A549 (cell line): ENCODE results near the gene RBM47. TPM values are rescaled to one million over a fixed set of nuclear protein-coding genes. Genes with fewer than 3 reads are reported as not detected.
A peak's percentile ranks its signal among the peaks of the same experiment; 100 is the strongest.

Experiments
- ATAC-seq, 2 experiments: fragments of 200-7000 bp in 1 of 2; fragments of >200 bp in 1 of 2; cut with Nextera tagmentation in 1 of 2; cut with Tn5 transposase in 1 of 2; 3 replicates each; pipeline versions ENCODE4 v1.8.0 to v1.9.1; 2018 to 2020; ENCODE audit warnings: mild to moderate bottlenecking in 1 of 2, moderate library complexity in 1 of 2
- CTCF ChIA-PET: fragments of 300-600 bp; sonication (Branson Sonifier 250); formaldehyde crosslinking; extraction: SDS; loops from one replicate; lab custom pipeline; 2021; ENCODE audit warnings: antibody characterized with exemption, inconsistent platforms; lab: Yijun Ruan, JAX
- POLR2A ChIA-PET: fragments of 350-600 bp; formaldehyde crosslinking; extraction: SDS; loops from one replicate; lab custom pipeline; 2021; ENCODE audit warnings: antibody characterized with exemption, inconsistent platforms; lab: Yijun Ruan, JAX
- DNase-seq, 2 experiments: peaks; one replicate each; pipeline versions ENCODE4 v3.0.0 to v3.0.0-alpha.2; 2011 to 2016; ENCODE audit warnings: low read depth in 1 of 2, low spot score in 1 of 2
- FAIRE-seq: peaks from 2 replicates; lab custom pipeline; 2011; peaks lifted over from hg19 to GRCh38; lab: Jason Lieb, UNC
- H3K27ac ChIP-seq, 2 experiments: fragments of >200 bp; sonication (Bioruptor Twin); formaldehyde crosslinking; 3 replicates each; pipeline ENCODE4 v1.5.1; 2016 to 2017
- H3K4me1 ChIP-seq: fragments of >200 bp; sonication (Bioruptor Twin); formaldehyde crosslinking; 3 replicates; pipeline ENCODE4 v1.6.1; 2016
- H3K4me2 ChIP-seq: fragments of >200 bp; sonication (Bioruptor Twin); formaldehyde crosslinking; 3 replicates; pipeline ENCODE4 v1.6.1; 2016
- H3K4me3 ChIP-seq: fragments of >200 bp; sonication (Bioruptor Twin); formaldehyde crosslinking; 3 replicates; pipeline ENCODE4 v1.5.1; 2016
- H3K9me3 ChIP-seq: fragments of >200 bp; sonication (Bioruptor Twin); formaldehyde crosslinking; 3 replicates; pipeline ENCODE4 v1.6.1; 2016
- BCL3 ChIP-seq: fragments of >200 bp; sonication (Bioruptor Twin); formaldehyde crosslinking; IDR thresholded peaks from 3 replicates; pipeline ENCODE4 v1.6.1; 2016
- CEBPB ChIP-seq, 2 experiments: fragments of >200 bp in 1 of 2; sonication (Bioruptor Twin) in 1 of 2; formaldehyde crosslinking in 1 of 2; IDR thresholded peaks; 2 replicates each; pipeline ENCODE4 v1.6.1; 2012 to 2016
- EP300 ChIP-seq, 2 experiments: fragments of >200 bp; sonication (Bioruptor Twin); formaldehyde crosslinking; IDR thresholded peaks; 2 replicates in 1 of 2; 3 replicates in 1 of 2; pipeline ENCODE4 v1.6.1; 2016 to 2017
- FOSL2 ChIP-seq, 2 experiments: fragments of 450-650 bp in 1 of 2; fragments of >200 bp in 1 of 2; sonication (Bioruptor Twin) in 1 of 2; formaldehyde crosslinking; IDR thresholded peaks; 2 replicates each; pipeline versions ENCODE4 v1.5.0 to v1.6.1; 2016 to 2020; ENCODE audit warnings: mild to moderate bottlenecking in 1 of 2, moderate library complexity in 1 of 2
- FOXS1 ChIP-seq: fragments of 250-450 bp; sonication (Bioruptor Pico); IDR thresholded peaks from 2 replicates; pipeline ENCODE4 v1.5.0; 2020; ENCODE audit warnings: mild to moderate bottlenecking, moderate library complexity
- HDAC2 ChIP-seq: fragments of 200-600 bp; sonication (generic); IDR thresholded peaks from 2 replicates; pipeline ENCODE4 v1.6.1; 2016
- HOXA7 ChIP-seq: fragments of 250-450 bp; sonication (Bioruptor Pico); IDR thresholded peaks from 2 replicates; pipeline ENCODE4 v1.5.0; 2020; ENCODE audit warnings: mild to moderate bottlenecking, moderate library complexity
- JUN ChIP-seq, 2 experiments: fragments of >200 bp; sonication (Bioruptor Twin); formaldehyde crosslinking; IDR thresholded peaks; 2 replicates in 1 of 2; 3 replicates in 1 of 2; pipeline ENCODE4 v1.6.1; 2016 to 2017
- JUNB ChIP-seq: fragments of >200 bp; sonication (Bioruptor Twin); formaldehyde crosslinking; IDR thresholded peaks from 2 replicates; pipeline ENCODE4 v1.6.1; 2016
- MAFK ChIP-seq: fragments of 450-650 bp; IDR thresholded peaks from 2 replicates; pipeline ENCODE4 v1.6.1; 2014; ENCODE audit not compliant: partially characterized antibody
- NPAS2 ChIP-seq: fragments of 250-450 bp; sonication (Bioruptor Pico); IDR thresholded peaks from 2 replicates; pipeline ENCODE4 v1.8.0; 2022; ENCODE audit warnings: mild to moderate bottlenecking, moderate library complexity, borderline replicate concordance
- POLR2A ChIP-seq: IDR thresholded peaks from 2 replicates; pipeline ENCODE4 v1.6.1; 2012; ENCODE audit warnings: mild to moderate bottlenecking, low read length
- RAD21 ChIP-seq, 2 experiments: fragments of >200 bp in 1 of 2; sonication (Bioruptor Twin) in 1 of 2; formaldehyde crosslinking in 1 of 2; IDR thresholded peaks in 1 of 2; conservative IDR thresholded peaks in 1 of 2; 2 replicates in 1 of 2; 3 replicates in 1 of 2; pipeline ENCODE4 v1.6.1; 2012 to 2018; ENCODE audit warnings: inconsistent platforms in 1 of 2
- RFX5 ChIP-seq: fragments of 450-650 bp; IDR thresholded peaks from 2 replicates; pipeline ENCODE4 v1.7.1; 2014; ENCODE audit warnings: antibody characterized with exemption, mild to moderate bottlenecking, moderate library complexity
- RNF2 ChIP-seq: fragments of 200-600 bp; sonication (generic); IDR thresholded peaks from 2 replicates; pipeline ENCODE4 v1.6.1; 2016; ENCODE audit warnings: low read depth, mild to moderate bottlenecking, antibody characterized with exemption, moderate library complexity, borderline replicate concordance
- TFCP2L1 ChIP-seq: fragments of 250-450 bp; sonication (Bioruptor Pico); IDR thresholded peaks from 2 replicates; pipeline ENCODE4 v1.5.0; 2021; ENCODE audit warnings: mild to moderate bottlenecking
- TP53 ChIP-seq: fragments of 250-450 bp; sonication (Bioruptor Pico); IDR thresholded peaks from 2 replicates; pipeline ENCODE4 v1.5.0; 2021; ENCODE audit warnings: mild to moderate bottlenecking, moderate library complexity
- ZFP36 ChIP-seq: fragments of 450-650 bp; IDR thresholded peaks from 2 replicates; pipeline ENCODE4 v1.6.1; 2014; ENCODE audit warnings: borderline replicate concordance; ENCODE audit not compliant: partially characterized antibody
- ZSCAN20 ChIP-seq: fragments of 250-450 bp; sonication (Bioruptor Pico); IDR thresholded peaks from 2 replicates; pipeline ENCODE4 v1.8.0; 2022; ENCODE audit warnings: mild to moderate bottlenecking, moderate library complexity
- WGBS: methylation state at CpG from one replicate; pipeline ENCODE4 v1.1.6; 2017; ENCODE audit errors: missing lambda C conversion rate; 5-methylcytosine and 5-hydroxymethylcytosine counted together
- polyA plus RNA-seq, 4 experiments: library from polyadenylated mRNA; depleted of rRNA in 3 of 4; stranded (reverse); fragments of >200 nt; fragmentation: RNase III in 1 of 4; extraction: RNeasy Plus Mini Kit Qiagen cat#74134 plus additional on column Dnase treatment in 1 of 4; gene quantifications; 2 replicates in 3 of 4; 3 replicates in 1 of 4; pipeline ENCODE4 v1.2.3, GENCODE V29; 2011 to 2017
- TF ChIP-seq, protein P1 (sequence below): IDR thresholded peaks from 2 replicates; pipeline ENCODE4 v1.6.1; 2012
- TF ChIP-seq, protein P2 (sequence below): IDR thresholded peaks from 2 replicates; pipeline ENCODE4 v1.6.1; 2012; ENCODE audit warnings: low read depth, borderline replicate concordance
- TF ChIP-seq, protein P3 (sequence below): IDR thresholded peaks from 2 replicates; pipeline ENCODE4 v1.6.1; 2012
- TF ChIP-seq, protein P4 (sequence below): fragments of 250-450 bp; sonication (Bioruptor Pico); IDR thresholded peaks from 2 replicates; pipeline ENCODE4 v1.5.0; 2020; ENCODE audit warnings: low read depth, mild to moderate bottlenecking, moderate library complexity

Gene RBM47
- polyA plus RNA-seq, 2 of the 4 experiments (the other 2 are of a cell fraction): 38.1 to 43.3 TPM

DNA sequence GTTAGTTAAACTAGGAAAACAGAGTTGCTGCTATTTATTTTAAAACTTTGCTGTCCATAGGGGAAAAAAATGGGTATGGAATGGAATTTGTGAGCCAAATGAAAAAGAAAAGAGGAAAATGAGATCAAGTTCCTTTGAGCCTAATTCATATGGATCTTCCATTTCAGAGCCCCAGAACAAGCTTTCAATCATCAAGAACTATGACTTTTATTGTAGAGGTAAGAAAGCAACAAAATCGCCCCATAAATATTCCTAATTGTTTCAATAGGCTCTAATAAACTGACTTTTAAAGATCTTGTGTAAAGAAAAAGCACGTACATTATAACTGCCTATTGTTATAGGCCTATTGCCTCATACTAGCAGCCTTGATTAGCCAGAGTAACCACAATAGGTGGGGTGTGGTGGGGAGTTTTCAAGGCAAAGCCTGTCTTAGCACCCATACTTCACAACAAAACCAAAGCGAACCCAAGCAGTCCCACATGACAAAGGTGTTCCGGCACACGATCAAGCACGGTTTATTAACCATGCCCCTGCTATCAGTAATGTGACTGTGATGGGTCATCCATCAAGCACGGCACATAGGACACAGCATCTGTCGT, 44.4 kb downstream of the RBM47 start:
- Histone ChIP-seq H3K9me3 (no peaks in the 10 kb centered on the region), H3K4me1 (peaks cover 68% of the 10 kb centered on the region), H3K27ac (peak overlapping the region; percentile 70 to 72; a peak in 5 of 6 replicates), H3K4me3 (no peak overlapping the region)
- ChIA-PET CTCF (no interaction called here), POLR2A (no interaction called here)
- 89% methylated on average over 8 of the region's 8 CpGs for WGBS
- FAIRE-seq: no peak
- DNase-seq: no peak
- TF ChIP-seq FOXS1: no peak
- no peak for TF ChIP-seq RNF2
- no peak for TF ChIP-seq TP53 (CRISPR knock-in tag)
- TF ChIP-seq ZFP36: no peak
- TF ChIP-seq, protein P1, sequence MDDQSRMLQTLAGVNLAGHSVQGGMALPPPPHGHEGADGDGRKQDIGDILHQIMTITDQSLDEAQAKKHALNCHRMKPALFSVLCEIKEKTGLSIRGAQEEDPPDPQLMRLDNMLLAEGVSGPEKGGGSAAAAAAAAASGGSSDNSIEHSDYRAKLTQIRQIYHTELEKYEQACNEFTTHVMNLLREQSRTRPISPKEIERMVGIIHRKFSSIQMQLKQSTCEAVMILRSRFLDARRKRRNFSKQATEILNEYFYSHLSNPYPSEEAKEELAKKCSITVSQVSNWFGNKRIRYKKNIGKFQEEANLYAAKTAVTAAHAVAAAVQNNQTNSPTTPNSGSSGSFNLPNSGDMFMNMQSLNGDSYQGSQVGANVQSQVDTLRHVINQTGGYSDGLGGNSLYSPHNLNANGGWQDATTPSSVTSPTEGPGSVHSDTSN: no peak
- TF ChIP-seq, all 56 proteins: peak for 0
- ATAC-seq: no peak
- H3K4me2 ChIP-seq: peak overlapping the region; percentile 71; the same call in 1 of the 3 replicates

DNA sequence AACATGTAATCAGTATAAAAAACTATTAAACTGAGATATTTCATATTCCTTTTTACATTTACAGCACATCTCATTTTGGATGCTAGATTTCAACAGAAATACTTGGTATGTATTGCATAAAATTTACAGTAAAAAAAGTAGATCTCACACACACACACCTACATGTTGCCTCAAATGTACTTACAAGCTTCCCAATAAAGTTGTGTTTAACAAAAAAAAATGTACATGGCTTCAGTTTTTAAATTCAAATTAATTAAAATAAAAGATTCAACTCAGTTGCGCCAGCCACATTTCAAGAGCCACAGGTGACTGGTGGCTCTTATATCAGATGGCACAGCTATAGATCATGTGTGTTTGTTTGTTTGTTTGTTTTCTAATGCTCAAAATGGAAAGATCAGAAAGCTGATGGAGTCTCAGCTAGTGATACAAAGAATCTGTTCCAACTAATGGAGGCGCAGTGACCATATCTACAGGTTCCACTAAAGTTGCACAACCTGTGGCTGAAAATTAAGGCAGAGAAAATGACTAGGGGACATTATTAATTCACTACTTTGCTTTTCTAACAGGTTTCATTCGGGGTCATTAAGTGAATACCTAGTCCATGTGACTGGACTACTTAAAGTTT, 45.0 kb downstream of the RBM47 start:
- peaks cover 75% of the 10 kb centered on the region for H3K4me1 ChIP-seq
- peak overlapping the region; percentile 64 for H3K4me2 ChIP-seq
- WGBS: 89% methylated on average over 3 of the region's 3 CpGs
- TF ChIP-seq ZSCAN20 (CRISPR knock-in tag): no peak
- TF ChIP-seq EP300 (IDR thresholded peaks at IDR 0.05): no peak
- TF ChIP-seq FOSL2 (IDR thresholded peaks at IDR 0.05): no peak
- no peak for TF ChIP-seq FOSL2 (CRISPR knock-in tag; IDR thresholded peaks at IDR 0.05)
- TF ChIP-seq, protein P2, sequence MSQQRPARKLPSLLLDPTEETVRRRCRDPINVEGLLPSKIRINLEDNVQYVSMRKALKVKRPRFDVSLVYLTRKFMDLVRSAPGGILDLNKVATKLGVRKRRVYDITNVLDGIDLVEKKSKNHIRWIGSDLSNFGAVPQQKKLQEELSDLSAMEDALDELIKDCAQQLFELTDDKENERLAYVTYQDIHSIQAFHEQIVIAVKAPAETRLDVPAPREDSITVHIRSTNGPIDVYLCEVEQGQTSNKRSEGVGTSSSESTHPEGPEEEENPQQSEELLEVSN: no peak
- no peak for TF ChIP-seq JUNB
- TF ChIP-seq BCL3: no peak
- no peak for TF ChIP-seq JUN (IDR thresholded peaks at IDR 0.05)
- TF ChIP-seq NPAS2 (CRISPR knock-in tag): no peak
- TF ChIP-seq MAFK: no peak
- no peak for TF ChIP-seq RFX5
- no peak for TF ChIP-seq POLR2A
- TF ChIP-seq, protein P3, sequence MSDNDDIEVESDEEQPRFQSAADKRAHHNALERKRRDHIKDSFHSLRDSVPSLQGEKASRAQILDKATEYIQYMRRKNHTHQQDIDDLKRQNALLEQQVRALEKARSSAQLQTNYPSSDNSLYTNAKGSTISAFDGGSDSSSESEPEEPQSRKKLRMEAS: no peak
- no peak for TF ChIP-seq HDAC2
- TF ChIP-seq RAD21 (conservative IDR thresholded peaks at IDR 0.05 in 1 of 2, IDR thresholded peaks at IDR 0.05 in 1 of 2): no peak
- no peak for TF ChIP-seq TFCP2L1 (CRISPR knock-in tag)
- TF ChIP-seq, protein P4, sequence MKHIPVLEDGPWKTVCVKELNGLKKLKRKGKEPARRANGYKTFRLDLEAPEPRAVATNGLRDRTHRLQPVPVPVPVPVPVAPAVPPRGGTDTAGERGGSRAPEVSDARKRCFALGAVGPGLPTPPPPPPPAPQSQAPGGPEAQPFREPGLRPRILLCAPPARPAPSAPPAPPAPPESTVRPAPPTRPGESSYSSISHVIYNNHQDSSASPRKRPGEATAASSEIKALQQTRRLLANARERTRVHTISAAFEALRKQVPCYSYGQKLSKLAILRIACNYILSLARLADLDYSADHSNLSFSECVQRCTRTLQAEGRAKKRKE (CRISPR knock-in tag): no peak
- no peak for TF ChIP-seq CEBPB (IDR thresholded peaks at IDR 0.05)
- TF ChIP-seq HOXA7 (CRISPR knock-in tag): no peak
- POLR2A ChIA-PET: interaction anchor here (1.1 kb wide), 1 partner anchor 10 kb away, joined by 3 read pairs; no protein-coding TSS in a partner anchor
- H3K9me3 ChIP-seq: no peaks in the 10 kb centered on the region
- DNase-seq (no peak), ATAC-seq (no peak), FAIRE-seq (no peak)
- CTCF ChIA-PET: interaction anchor here (0.6 to 1.0 kb wide), 2 partner anchors 90 to 134 kb away, joined by 3 read pairs; no protein-coding TSS in a partner anchor
- no peak overlapping the region for H3K4me3 ChIP-seq
- H3K27ac ChIP-seq: peak overlapping the region; percentile 68 to 72
